Skin epidermis (tissue), 12 donors: ENCODE data around the gene NUCKS1.

Experiments used
- H3K27ac ChIP-seq, 21 experiments: fragments of 200-600 bp; sonication (generic) in 11 of 21; one replicate each; pipeline ENCODE4 v1.5.0; 2020; ENCODE audit warnings: mild to moderate bottlenecking in 3 of 21, inconsistent platforms in 2 of 21, moderate library complexity in 2 of 21
- H3K4me3 ChIP-seq, 7 experiments: fragments of 200-600 bp; sonication (generic) in 2 of 7; one replicate each; pipeline ENCODE4 v1.5.0; 2020; ENCODE audit warnings: inconsistent platforms in 2 of 7, mild to moderate bottlenecking in 2 of 7, moderate library complexity in 1 of 7

NUCKS1 gene, protein sequence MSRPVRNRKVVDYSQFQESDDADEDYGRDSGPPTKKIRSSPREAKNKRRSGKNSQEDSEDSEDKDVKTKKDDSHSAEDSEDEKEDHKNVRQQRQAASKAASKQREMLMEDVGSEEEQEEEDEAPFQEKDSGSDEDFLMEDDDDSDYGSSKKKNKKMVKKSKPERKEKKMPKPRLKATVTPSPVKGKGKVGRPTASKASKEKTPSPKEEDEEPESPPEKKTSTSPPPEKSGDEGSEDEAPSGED

DNA sequence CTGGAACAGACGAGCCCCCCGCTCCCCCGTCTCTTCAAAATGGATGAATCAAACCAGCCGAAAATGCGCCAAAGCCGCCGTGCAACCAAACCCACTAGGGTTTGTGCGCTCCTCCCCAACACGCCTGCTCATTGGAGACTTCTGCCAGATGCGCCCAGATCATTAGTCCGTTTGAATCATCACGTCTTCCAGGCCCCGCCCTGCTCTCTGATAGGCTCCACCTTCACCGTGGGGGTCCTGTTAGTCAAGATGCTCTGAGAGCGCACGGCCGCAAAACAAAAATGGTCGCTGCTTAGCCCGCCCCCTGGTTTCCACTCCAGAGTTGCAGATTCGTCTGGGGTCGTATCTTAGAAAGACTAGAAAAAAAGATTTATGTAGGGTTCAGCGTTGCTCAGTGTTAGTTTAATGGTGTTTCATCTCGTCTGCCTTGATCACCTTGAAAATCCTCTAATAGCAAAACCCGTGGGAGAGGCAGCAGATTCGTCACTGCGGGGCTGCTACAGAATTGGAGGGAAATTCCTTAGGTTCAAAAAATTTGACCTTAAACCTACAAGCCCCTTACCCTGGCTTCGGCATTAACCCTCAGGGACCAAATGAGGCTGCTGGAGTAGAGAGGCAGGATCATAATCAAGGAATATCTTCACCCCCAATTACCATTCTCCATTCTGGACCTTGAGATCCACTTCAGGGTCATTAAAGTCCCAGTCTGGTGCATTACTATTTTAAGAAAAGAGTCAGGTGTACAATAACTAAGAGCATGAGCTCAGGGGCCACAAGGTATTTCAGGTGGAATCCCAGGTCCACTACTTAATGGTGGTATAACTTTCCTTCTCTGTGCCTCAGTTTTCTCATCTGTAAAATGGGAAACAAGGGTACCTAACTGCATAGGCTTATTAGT lies at the start of gene NUCKS1:
NUCKS1 (minus strand) TSS at position 45 of the 898 bp plus-strand sequence. CDS start 209 bp downstream, outside the sequence.
- Histone ChIP-seq H3K27ac (peak within 1 kb of the TSS; percentile 88 to 100 (median 98)), H3K4me3 (peak within 1 kb of the TSS; percentile 86 to 99 (median 88))

DNA sequence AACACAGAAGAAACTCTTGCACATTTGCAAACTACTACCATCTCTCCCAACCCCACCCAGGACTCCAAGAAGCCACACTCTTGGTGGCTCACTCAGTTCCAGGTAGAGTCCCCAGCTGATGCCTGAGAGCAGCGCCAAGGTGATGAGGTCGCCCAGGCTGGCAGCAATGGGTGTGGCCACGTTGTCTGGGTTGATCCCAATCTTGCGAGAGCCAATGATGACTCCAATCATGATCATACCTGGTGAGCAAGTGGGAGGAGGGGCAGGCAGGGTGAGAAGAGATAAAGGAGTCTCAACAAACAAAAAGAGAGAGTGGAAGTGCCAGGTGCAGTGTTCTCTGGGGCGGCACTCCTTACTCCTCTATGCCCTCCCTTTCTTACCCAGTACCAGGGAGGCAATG lies 48.6 kb upstream of the NUCKS1 start:
- no peak overlapping the region for H3K4me3 ChIP-seq
- no peak overlapping the region for H3K27ac ChIP-seq

DNA sequence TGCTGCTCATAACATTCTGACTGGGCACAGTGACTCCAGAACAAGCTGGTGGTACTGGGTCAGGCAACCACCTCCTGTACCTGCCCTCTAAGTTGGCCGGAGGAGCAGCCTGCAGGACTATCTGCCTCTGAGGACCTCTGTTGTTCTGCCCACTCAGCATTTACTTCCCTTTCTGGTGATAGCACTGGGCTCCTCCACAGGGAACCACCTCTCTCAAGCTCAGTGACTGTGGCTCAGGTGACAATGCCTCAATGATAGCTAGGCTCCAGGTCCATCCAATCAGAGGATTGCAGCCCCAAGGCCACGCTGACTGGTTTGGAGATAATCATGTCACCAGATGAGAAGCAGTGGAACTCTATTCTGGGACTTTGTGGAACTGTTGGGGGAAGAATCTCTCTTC lies 47.2 kb upstream of the NUCKS1 start:
- H3K4me3 ChIP-seq: no peak overlapping the region
- H3K27ac ChIP-seq: no peak overlapping the region

DNA sequence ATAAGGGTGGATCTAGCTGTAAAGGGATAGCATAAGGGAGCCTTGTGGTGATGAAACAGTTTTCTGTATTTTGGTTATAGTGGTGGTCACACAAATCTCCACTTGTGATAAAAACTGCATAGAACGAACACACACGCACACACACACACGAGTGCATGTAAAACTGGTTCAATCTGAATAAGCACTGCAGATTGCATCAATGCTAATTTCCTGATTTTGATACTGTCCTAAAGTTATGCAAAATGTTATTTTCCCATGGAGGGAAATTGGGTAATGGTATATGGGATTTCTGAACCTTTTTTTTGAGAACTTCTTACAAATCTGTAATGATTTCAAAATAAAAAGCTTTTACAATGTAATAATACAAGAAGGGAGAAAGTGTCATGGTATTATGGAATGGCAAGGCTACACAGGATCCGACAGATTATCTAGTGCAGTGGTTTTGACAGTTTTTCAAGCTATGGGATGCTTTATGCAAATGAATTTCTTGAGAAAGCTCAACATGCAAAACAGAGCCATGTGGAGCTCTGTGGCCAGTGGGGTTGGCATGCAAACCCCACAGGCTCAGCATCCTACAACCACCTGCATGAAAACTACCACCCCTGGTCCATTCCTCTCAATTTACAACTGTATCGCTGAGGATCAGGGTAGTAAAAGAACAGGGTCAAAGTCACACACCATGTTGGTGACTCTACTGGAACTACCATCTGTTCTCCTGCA lies 44.2 kb upstream of the NUCKS1 start:
- H3K27ac ChIP-seq: no peak overlapping the region
- H3K4me3 ChIP-seq: no peak overlapping the region

DNA sequence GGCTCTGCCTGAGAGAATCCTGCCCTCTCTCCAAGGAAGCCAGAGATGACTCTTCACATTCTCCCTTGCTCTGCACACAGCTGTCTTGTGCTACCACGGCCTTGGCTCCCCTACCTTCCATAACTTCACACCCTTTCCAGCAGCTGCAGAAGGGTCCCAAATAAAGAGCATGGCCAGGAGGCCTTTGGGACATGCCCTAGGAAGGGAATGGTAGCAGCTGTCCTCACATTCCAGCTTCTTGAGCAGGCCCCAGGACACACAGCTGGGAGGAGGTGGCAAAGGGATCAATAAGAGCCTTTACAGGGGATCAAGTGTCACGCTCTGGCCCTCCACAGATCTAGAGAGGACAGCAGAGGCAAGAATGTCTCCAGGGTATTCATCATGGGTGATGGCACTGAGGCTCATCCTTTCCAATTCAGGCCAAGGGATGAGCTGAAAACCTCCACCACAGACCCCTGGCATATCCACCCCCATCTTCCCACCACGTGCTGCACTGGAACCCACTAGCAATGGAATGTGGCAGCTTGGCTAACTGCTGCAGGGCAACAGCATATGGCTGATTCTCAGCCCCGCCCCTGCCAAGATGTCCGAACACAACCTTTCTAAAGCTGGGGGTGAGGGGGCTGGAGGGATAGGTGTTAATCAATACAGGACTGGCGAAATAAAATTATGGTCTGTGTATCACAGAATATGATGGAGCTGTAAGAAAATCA lies 43.1 kb upstream of the NUCKS1 start:
- H3K27ac ChIP-seq: no peak overlapping the region

DNA sequence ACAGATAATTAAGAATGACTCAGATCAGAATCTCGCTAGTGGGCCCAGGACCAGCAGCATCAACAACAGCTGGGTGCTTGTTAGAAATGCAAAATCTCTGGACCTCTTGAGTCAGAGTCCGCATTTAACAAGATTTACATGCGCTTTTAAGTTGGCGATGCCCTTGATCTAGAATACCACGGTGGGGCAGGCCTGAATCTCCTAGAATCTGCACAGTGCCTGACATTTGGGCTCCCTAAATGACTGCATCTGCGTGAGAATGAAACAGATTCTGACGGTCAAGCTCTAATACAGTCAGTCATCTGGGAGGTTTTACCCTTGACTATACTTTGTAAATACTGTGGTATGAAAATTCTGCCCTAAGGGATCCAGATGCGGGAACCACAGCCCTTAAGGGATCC lies 42.5 kb upstream of the NUCKS1 start:
- H3K4me3 ChIP-seq: no peak overlapping the region
- no peak overlapping the region for H3K27ac ChIP-seq

More for the DNA sequence above, 43.1 kb upstream of the NUCKS1 start:
- no peak overlapping the region for H3K4me3 ChIP-seq

DNA sequence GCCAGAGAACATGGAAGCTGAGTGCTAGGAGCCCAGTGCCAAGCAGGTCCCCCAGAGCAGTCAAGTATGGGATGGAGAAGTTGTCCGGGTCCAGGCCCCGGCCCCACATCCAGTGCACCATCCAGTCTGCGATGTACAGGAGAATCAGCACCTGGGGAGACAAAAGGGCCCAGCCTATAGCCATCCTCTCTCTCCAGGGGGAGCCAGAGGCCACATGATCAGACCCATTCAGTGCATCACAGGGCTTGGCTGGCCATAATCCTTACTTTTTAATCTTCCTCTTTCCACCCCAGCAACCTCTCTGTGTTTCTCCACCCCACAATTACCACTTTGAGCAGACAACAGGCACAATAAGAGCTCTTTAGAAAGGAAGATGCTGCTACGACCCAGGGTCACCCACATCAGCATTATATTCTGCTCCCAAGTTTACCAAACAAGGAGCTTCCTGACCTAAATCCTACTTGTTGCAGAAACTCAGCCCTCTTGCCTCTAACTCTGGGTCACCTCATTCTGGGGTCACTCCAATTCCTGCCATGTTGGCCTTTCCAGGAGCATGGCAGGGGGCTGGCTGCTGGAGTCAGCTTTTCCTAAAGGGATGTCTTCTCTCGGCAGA lies 41.7 kb upstream of the NUCKS1 start:
- H3K27ac ChIP-seq: no peak overlapping the region
- no peak overlapping the region for H3K4me3 ChIP-seq

DNA sequence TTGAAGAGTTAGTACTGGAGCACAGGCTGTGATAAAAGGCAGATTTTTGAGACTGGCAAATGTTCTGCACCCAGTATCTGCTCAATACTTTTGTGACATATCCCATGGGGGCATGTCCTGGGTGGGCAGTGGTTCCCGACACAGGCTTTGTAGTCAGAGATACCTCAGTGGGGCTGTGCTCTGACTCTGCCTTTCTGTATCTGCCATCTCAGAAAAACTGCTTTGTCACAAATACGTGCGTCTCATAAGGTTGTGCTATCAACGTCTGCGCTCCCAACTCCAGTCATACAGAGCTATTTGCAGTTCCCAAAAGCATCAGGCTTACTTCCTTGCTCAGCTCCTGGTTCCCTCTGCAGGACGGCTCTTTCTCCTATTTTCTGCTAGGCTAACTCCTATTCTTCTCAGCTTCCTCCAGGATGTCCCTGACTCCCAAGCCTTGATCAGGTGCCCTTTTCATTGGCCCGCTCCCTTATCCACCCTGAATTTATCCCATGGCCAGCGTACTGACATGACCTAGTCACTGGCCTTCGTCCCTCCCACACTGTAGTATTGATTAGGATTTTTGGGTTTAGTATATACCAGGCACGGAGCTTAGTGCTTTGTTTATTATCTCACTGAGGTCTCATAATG lies 37.4 kb upstream of the NUCKS1 start:
- no peak overlapping the region for H3K4me3 ChIP-seq
- H3K27ac ChIP-seq: no peak overlapping the region

DNA sequence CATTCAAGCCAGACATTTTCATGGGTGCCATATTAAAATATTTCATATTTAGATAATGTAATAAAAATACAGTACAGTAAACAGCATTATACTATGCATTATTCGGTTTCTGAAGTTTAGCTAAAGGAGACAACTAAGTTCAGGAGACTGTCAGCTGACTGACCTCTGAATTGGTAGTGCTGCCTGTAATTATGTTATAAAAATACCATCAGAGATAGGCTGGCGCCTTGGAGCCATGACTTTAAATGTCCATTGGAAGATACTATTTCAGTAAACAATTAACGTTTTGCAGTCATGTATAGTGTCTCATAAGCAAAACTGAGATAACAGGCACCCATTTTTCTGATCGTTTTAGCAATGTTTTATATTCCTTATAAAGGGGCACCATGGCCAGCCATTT lies 36.6 kb upstream of the NUCKS1 start:
- no peak overlapping the region for H3K27ac ChIP-seq

DNA sequence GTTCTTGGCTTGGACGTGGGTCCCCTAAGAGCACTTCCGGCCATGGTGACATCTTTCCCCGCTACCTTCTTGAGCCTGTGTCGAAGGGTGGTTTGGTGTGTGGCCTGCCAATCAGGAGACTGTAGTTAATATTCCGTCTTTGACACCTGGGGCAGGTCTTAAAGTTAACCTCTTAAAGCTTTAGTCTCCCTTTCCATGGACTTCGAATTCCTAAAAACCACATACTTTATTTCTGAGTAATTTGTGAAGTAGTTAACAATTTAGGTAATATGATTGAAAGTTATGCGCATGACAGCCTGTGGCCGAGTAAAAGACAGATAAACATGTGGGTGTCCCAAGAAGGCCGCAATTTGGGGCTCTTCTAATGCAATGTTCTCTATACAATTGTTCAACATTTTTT lies 35.5 kb upstream of the NUCKS1 start:
- Histone ChIP-seq H3K4me3 (no peak overlapping the region), H3K27ac (no peak overlapping the region)

More for the DNA sequence above, 36.6 kb upstream of the NUCKS1 start:
- no peak overlapping the region for H3K4me3 ChIP-seq

DNA sequence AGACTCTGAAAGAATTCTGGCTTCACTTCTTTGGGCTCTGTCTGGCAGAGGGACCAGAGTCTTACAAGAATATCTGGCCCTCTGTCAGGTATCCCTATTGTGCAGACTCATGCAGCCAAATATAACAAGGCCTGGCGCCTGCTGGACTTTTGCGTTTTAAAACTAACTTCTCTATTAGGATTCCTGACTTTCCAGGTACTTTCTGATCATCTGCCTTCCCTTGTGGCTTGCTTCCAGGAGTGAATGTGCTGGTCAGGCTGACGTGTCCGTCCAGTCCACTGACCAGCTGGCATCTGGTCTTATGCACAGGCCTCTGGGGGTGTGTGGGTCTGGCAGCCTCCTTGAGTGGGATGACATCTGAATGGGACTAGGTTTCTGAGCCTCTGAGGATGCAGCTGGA lies 33.9 kb upstream of the NUCKS1 start:
- Histone ChIP-seq H3K27ac (no peak overlapping the region), H3K4me3 (no peak overlapping the region)

DNA sequence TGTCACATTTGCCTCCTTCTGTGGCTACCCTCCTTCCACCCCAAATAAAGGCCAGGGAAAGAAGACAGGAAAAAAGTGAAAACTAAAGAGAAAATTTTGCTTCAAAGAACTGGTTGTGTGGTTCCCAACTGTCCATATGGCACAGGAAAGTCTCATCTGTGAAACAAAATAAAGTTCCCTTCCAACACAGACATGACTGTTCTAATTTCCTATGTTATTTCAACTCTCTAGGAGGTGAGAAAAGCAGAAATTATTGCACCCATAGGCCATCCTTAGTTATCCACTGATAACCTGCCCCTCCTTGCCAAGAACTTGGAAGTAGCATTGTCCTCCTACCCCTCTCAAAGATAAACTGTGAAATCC lies 33.4 kb upstream of the NUCKS1 start:
- no peak overlapping the region for H3K27ac ChIP-seq
- H3K4me3 ChIP-seq: no peak overlapping the region

DNA sequence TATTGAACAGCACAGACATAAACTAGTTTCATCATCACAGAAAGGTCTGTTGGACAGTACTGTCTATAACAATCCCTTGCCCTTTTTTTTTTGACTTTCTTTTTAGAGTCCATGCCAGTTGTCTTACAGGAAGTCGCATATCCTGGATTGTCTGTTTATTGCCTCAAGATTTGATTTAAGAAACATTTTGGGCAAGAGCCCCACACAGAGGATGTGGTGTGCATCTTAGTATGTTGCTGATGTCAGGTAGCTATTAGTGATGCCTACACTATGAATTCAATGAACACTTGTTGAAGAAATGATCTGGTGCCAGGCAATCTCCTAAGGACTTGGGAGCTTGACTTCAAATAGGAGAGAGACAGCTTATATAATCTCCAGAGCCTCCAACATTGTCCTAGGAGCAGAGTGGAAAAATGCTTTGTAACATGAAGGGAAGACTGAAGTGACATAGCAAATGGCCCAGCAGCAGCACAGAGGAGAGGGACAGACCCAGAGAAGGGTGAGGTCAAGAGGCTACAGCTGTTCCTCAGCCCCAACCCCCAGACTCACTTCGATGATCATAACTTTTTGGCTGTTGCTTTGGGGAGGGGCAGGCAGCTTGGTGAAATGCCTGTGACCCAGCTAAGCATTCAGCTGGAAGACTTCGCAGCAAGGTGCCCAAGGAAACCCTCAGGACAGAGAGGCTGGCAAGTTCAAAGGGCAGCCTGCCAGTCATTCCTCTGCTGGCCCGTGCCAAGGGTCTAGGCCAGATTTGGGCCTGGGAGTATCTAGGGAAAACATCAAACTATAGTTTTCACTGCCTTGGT lies 32.8 kb upstream of the NUCKS1 start:
- no peak overlapping the region for H3K4me3 ChIP-seq
- no peak overlapping the region for H3K27ac ChIP-seq

DNA sequence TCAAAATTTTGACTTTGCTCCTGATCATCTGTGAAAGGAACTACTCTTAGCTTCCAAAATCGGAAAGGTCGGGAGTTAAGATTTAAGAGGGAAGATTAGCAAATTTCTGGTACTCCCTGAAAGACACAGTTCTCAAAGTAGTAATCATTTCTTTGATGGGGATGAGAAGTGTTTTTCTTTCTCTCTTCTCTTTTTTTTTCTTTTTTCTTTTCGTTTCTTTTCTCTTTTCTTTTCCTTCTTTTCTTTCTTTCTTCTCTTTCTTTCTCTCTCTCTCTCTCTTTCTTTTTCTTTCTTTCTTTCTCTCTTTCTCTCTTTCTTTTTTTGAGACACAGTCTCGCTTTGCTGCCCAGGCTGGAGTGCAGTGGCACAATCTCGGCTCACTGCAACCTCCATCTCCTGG lies 30.4 kb upstream of the NUCKS1 start:
- Histone ChIP-seq H3K4me3 (no peak overlapping the region), H3K27ac (no peak overlapping the region)

DNA sequence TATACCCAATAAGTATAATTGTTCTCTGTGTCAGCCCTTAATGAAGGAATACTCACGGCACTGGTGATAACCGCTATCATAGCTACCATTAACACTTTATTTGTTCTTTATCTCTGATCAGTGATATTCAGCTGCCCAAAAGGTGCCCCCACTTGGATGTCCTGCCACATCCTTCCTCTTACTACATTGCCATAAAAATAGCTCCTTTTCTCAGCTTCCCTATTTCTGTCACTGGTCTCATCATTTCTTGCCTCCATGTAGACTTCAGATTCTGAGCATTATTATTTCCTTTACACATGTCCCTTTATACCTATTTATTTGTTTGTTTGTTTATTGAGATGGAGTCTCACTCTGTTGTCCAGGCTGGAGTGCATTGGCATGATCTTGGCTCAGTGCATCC lies 28.0 kb upstream of the NUCKS1 start:
- no peak overlapping the region for H3K4me3 ChIP-seq

DNA sequence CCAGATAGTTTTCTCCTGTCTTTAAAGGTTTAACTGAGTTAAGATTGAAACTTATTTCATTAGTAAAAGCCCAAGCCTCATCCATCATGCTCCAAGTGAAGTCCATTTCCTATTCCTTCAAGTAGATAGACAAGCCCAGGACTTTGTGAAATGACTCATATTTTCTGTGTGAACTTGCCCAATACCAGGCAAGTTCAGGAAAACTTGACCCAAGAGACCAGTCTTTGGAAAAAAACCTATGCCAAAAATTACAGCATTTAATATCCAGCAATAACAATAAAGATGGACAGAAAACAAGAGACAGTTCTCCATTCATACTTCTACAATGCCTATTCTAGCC lies 25.7 kb upstream of the NUCKS1 start:
- peak overlapping the region; percentile 48 to 78 (median 73) for H3K4me3 ChIP-seq

More for the DNA sequence above, 28.0 kb upstream of the NUCKS1 start:
- no peak overlapping the region for H3K27ac ChIP-seq

DNA sequence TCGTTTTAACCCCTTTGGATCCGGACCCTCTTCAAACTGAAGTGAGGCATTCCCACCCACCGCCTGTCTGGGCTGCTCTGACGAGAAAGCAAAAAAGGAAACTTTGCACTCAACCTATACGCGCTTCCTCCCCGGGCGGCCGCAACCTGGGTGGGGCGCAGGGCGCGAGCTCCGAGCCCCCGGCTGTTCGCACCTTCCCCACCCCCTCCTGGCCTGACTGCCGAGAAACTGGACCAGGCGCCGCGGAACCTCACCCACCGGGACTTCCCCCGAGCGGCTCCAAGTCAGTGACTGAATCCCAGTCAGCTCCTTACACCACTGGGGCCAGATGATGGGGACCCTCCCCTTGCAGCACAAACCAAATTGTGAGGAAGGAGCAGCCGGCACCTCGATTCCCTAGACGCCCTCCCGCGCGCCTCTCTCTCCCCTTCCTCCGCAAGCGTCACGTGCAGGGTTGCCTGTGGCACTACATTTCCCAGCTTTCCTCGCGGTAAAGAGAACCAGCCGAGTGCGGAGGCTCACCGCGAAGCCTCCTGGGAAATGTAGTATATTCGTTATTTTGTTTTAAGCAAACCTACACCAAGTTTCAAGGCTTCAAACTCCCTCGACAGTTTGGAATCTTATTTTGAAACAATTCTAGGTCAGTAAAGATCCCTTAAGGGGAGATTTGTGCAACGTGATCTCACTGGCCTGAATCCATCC lies 25.2 kb upstream of the NUCKS1 start, which contains the start of gene RAB29:
RAB29 (minus strand) TSS at position 468 of the 702 bp plus-strand sequence. CDS start 526 bp downstream, outside the sequence.
- Histone ChIP-seq H3K27ac (peak within 1 kb of the TSS in 20 of 21 experiments; percentile 44 to 89 (median 78)), H3K4me3 (peak within 1 kb of the TSS; percentile 48 to 78 (median 73))

More for the DNA sequence above, 25.7 kb upstream of the NUCKS1 start:
- H3K27ac ChIP-seq: peak overlapping the region in 18 of 21 experiments; percentile 40 to 89 (median 80)
